K562 (cell line): ENCODE measurements around the gene ALDH3A2. TPM values are rescaled to one million over a fixed set of nuclear protein-coding genes. Genes with fewer than 3 reads are reported as not detected.

Experiments
- ATF3 ChIP-seq, 2 experiments: fragments of 450-650 bp in 1 of 2; sonication (generic) in 1 of 2; formaldehyde crosslinking in 1 of 2; IDR thresholded peaks in 1 of 2; conservative IDR thresholded peaks in 1 of 2; 2 replicates each; pipeline versions ENCODE4 v1.6.1 to v1.8.1; 2016 to 2023; ENCODE audit warnings: mild to moderate bottlenecking in 2 of 2, moderate library complexity in 2 of 2, inconsistent platforms in 1 of 2, missing genetic modification reagents in 1 of 2
- BRF1 ChIP-seq: IDR thresholded peaks from 3 replicates; pipeline ENCODE4 v1.6.1; 2011; ENCODE audit warnings: borderline replicate concordance, mild to moderate bottlenecking; ENCODE audit not compliant: insufficient read length; ENCODE audit errors: extremely low read depth
- C11orf30 ChIP-seq: fragments of 450-650 bp; IDR thresholded peaks from 2 replicates; pipeline ENCODE4 v1.6.1; 2016; ENCODE audit warnings: low read depth, mild to moderate bottlenecking
- CCNT2 ChIP-seq: IDR thresholded peaks from 2 replicates; pipeline ENCODE4 v1.6.1; 2011; ENCODE audit warnings: borderline replicate concordance, low read depth, mild to moderate bottlenecking, moderate library complexity, mixed read lengths, low read length; ENCODE audit not compliant: insufficient read length; ENCODE audit errors: extremely low read depth
- MAFG ChIP-seq: fragments of 450-650 bp; conservative IDR thresholded peaks from 2 replicates; pipeline ENCODE4 v1.6.1; 2016; ENCODE audit warnings: missing genetic modification characterization, missing compliant biosample characterization
- RBBP5 ChIP-seq: fragments of 200-600 bp; sonication (generic); IDR thresholded peaks from 2 replicates; pipeline ENCODE4 v1.6.1; 2012; ENCODE audit warnings: borderline replicate concordance, mild to moderate bottlenecking, low read length, control low read depth, inconsistent platforms; ENCODE audit not compliant: insufficient read depth, poor library complexity, severe bottlenecking
- SMAD3 ChIP-seq: fragments of 450-650 bp; formaldehyde crosslinking; conservative IDR thresholded peaks from 2 replicates; pipeline ENCODE4 v1.4.0; 2020; ENCODE audit warnings: mild to moderate bottlenecking
- TSHZ1 ChIP-seq: fragments of 250-450 bp; sonication (Bioruptor Pico); IDR thresholded peaks from 2 replicates; pipeline ENCODE4 v1.4.0; 2020; ENCODE audit warnings: mild to moderate bottlenecking, moderate library complexity
- ZNF133 ChIP-seq: fragments of 250-450 bp; sonication (Bioruptor Pico); IDR thresholded peaks from 2 replicates; pipeline ENCODE4 v1.4.0; 2020; ENCODE audit warnings: mild to moderate bottlenecking
- ZNF140 ChIP-seq: fragments of 250-450 bp; sonication (Bioruptor Pico); IDR thresholded peaks from 2 replicates; pipeline ENCODE4 v1.8.0; 2021; ENCODE audit warnings: moderate library complexity, mild to moderate bottlenecking, inconsistent platforms
- ZNF212 ChIP-seq: fragments of 450-650 bp; formaldehyde crosslinking; IDR thresholded peaks from 2 replicates; pipeline ENCODE4 v1.4.0; 2020; ENCODE audit warnings: mild to moderate bottlenecking
- ZNF75A ChIP-seq: fragments of 450-650 bp; formaldehyde crosslinking; IDR thresholded peaks from 2 replicates; pipeline ENCODE4 v1.4.0; 2020; ENCODE audit warnings: mild to moderate bottlenecking
- polyA plus RNA-seq, 8 experiments: library from polyadenylated mRNA; depleted of rRNA in 4 of 8; stranded (reverse) in 5 of 8; unstranded in 3 of 8; fragments of >200 nt; fragmentation: Nextera tagmentation in 2 of 8; fragmentation: Illumina TruSeq in 1 of 8; extraction: Ambion mirVana in 2 of 8; extraction: Trizol in 1 of 8; gene quantifications; 2 replicates each; pipeline versions ENCODE4 v1.2.1 to v1.2.3, GENCODE V29; 2011 to 2014; ENCODE audit warnings: inconsistent platforms in 1 of 8, missing spikeins in 1 of 8
- total RNA-seq, 7 experiments: library from RNA; depleted of rRNA in 6 of 7; stranded (reverse); fragments of >200 nt in 6 of 7; fragmentation: Illumina TruSeq in 2 of 7; extraction: Trizol in 2 of 7; gene quantifications; 2 replicates each; pipeline versions ENCODE4 v1.2.1 to v1.2.3, GENCODE V29; 2011 to 2021; ENCODE audit warnings: low replicate concordance in 1 of 7

ALDH3A2 gene
- total and polyA plus RNA-seq, 9 of the 15 experiments (the other 6 are each of a cell fraction or from before 2014, with no cell fraction given): 0.01 to 0.78 (median 0.12) TPM; not detected in 5

- TF ChIP-seq TSHZ1 (CRISPR knock-in tag) (no peak), MAFG (tag) (peak; percentile 33; the same call in 1 of the 2 replicates), ZNF140 (CRISPR knock-in tag) (no peak), ZNF212 (CRISPR knock-in tag) (no peak), ZNF75A (CRISPR knock-in tag) (no peak), ATF3 (IDR thresholded peaks at IDR 0.05) (no peak), ATF3 (CRISPR knock-in tag; conservative IDR thresholded peaks at IDR 0.05) (no peak), C11orf30 (peak; percentile 55; the same call in 1 of the 2 replicates), CCNT2 (no peak), RBBP5 (no peak), ZNF133 (CRISPR knock-in tag) (no peak), BRF1 (no peak), SMAD3 (CRISPR knock-in tag) (no peak)
These were observed 14.5 kb downstream of the ALDH3A2 start (continued) for GRCh38 chr17:19663097-19663496.
